ENCODE measurements around the gene TIMM23B.
"Not testable (repeated sequence)": the region's sequence is repeated elsewhere in the genome, so short reads cannot be mapped to it uniquely, and the experiment has no call there.

DNA sequence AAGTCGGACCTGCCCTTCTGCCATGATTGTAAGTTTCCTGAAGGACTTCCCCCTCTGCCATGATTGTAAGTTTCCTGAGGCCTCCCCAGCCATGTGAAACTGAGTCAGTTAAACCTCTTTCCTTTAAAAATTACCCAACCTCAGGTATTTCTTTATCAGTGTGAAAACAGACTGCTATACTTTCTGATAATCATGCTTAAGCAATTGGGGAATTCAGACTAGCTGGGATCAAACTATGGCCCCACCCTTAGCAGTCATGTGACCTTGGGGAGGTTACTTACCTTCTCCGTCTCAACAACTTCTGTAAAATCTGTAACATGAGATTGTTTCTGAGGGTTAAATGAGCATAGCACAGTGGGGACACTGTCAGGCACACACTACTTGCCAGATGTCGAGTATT is 45.4 kb downstream of the TIMM23B start:
- not testable (repeated sequence) for TF ChIP-seq POLR2A (IDR thresholded peaks at IDR 0.05; ENCODE audit: low read length); GATA1 (IDR thresholded peaks at IDR 0.05; ENCODE audit: low read depth, low read length)

Data from erythroblast (primary cell).